Measurements from ENCODE around the gene CCDC157. TPM values are rescaled to one million over a fixed set of nuclear protein-coding genes. Genes with fewer than 3 reads are reported as not detected.

CCDC157 gene
- total and polyA plus RNA-seq, 9 of the 15 experiments (the other 6 are each of a cell fraction or from before 2014, with no cell fraction given) = 0.04 to 1.3 (median 0.68) TPM

- TF ChIP-seq ATF3 (IDR thresholded peaks at IDR 0.05) (peak; percentile 46; the same call in 1 of the 2 replicates), ATF3 (CRISPR knock-in tag; conservative IDR thresholded peaks at IDR 0.05) (no peak), CBFA2T3 (IDR thresholded peaks at IDR 0.05) (peak; percentile 41), HNRNPH1 (optimal IDR thresholded peaks at IDR 0.05; ENCODE audit: low read depth, low read length) (no peak), POLR2B (IDR thresholded peaks at IDR 0.05; ENCODE audit: low read depth, partially characterized antibody) (no peak), ELF1 (tag; IDR thresholded peaks at IDR 0.05) (no peak), FOXP1 (CRISPR knock-in tag; IDR thresholded peaks at IDR 0.05) (no peak), ZFP1 (CRISPR knock-in tag; IDR thresholded peaks at IDR 0.05) (no peak)
These were observed 48.1 kb upstream of the CCDC157 start (continued) for GRCh38 chr22:30308518-30309230.

- BruUV-seq (replicated peaks) = no TSS peak
- no peaks in the 10 kb centered on the region for H3K36me3 ChIP-seq (ENCODE audit: control insufficient read depth, insufficient read depth, low read length)
- H3K4me2 ChIP-seq (ENCODE audit: insufficient read depth, low read length) = no peak overlapping the region; the same call in 1 of the 2 replicates
- H3K9me3 ChIP-seq (replicated peaks; ENCODE audit: control insufficient read depth, insufficient read depth, low read depth, low read length) = no peaks in the 10 kb centered on the region
- no peak overlapping the region for H2AFZ ChIP-seq (ENCODE audit: low read depth, low read length)
- H3K4me3 ChIP-seq = no peak overlapping the region
- 61% methylated on average over 7 of the region's 7 CpGs for WGBS (ENCODE audit: insufficient coverage, low coverage, missing lambda C conversion rate)
- CTCF ChIA-PET (ENCODE audit: low intra/inter-chr PET ratio) = no interaction called here
- TF ChIP-seq SMARCB1 (IDR thresholded peaks at IDR 0.05; ENCODE audit: insufficient read length, low read depth) = no peak
- TF ChIP-seq RAD51 (IDR thresholded peaks at IDR 0.05; ENCODE audit: borderline replicate concordance, low read depth) = no peak
- no peak for TF ChIP-seq ETV5 (CRISPR knock-in tag; IDR thresholded peaks at IDR 0.05; ENCODE audit: low read depth)
- no peak for TF ChIP-seq MBD2 (IDR thresholded peaks at IDR 0.05; ENCODE audit: borderline replicate concordance, low read depth)
- no peak overlapping the region for H3K27ac ChIP-seq (ENCODE audit: extremely low read depth, low read depth, low read length)
- FAIRE-seq (no peak), ATAC-seq (no peak; the same call in 2 of the 3 replicates), DNase-seq (ENCODE audit: extremely low read depth in 1 of 4, low spot score in 3 of 4) (no peak)
- peaks cover 10 to 46% of the 10 kb centered on the region in 2 experiments for H3K4me1 ChIP-seq (replicated peaks in 1 of 2; ENCODE audit: control insufficient read depth in 2 of 2, insufficient read depth in 2 of 2, low read length in 2 of 2)
- H3K9ac ChIP-seq (ENCODE audit: insufficient read depth in 1 of 2, low read depth in 2 of 2, low read length in 2 of 2) = no peak overlapping the region
- peaks cover 10% of the 10 kb centered on the region for H3K79me2 ChIP-seq (ENCODE audit: control insufficient read depth, insufficient read depth, low read length)
- H3K27me3 ChIP-seq (ENCODE audit: control insufficient read depth in 2 of 2, insufficient read depth in 2 of 2, low read length in 2 of 2) = no peaks in the 10 kb centered on the region
- no peaks in the 10 kb centered on the region; the same call in 1 of the 2 replicates for H4K20me1 ChIP-seq (replicated peaks; ENCODE audit: control insufficient read depth, insufficient read depth, low read length)
- intact Hi-C loops (cut with micrococcal nuclease) = no loop called here
- no peaks in the 10 kb centered on the region for H3K9me1 ChIP-seq (ENCODE audit: control insufficient read depth, insufficient read depth, low read length)
- in situ Hi-C loops (cut with MboI) = no loop called here
- POLR2A ChIA-PET = interaction anchor here (0.6 to 1.6 kb wide), 3 partner anchors 15 to 103 kb away, joined by 3 to 4 read pairs (median 4); no protein-coding TSS in a partner anchor
These were observed 46.7 kb upstream of the CCDC157 start for GRCh38 chr22:30309951-30310741.
